GM12878 (cell line): ENCODE data around the gene WDHD1.
"Not testable (repeated sequence)": the region's sequence is repeated elsewhere in the genome, so short reads cannot be mapped to it uniquely, and the experiment has no call there.

ENCODE experiments used
- ASH2L ChIP-seq: fragments of 300-600, 200-600 bp; sonication (generic); IDR thresholded peaks from 2 replicates; pipeline ENCODE4 v1.6.1; 2017; ENCODE audit warnings: low read depth, mild to moderate bottlenecking, borderline replicate concordance
- CEBPB ChIP-seq, 2 experiments: fragments of 150-350 bp in 1 of 2; IDR thresholded peaks; 2 replicates each; pipeline ENCODE4 v1.6.1; 2012 to 2014; ENCODE audit warnings: low read depth in 2 of 2, low read length in 2 of 2, borderline replicate concordance in 1 of 2, inconsistent platforms in 1 of 2
- CHD2 ChIP-seq: IDR thresholded peaks from 2 replicates; pipeline ENCODE4 v1.6.1; 2011; ENCODE audit warnings: low read depth, low read length, improper control_type of control experiment, borderline replicate concordance
- JUND ChIP-seq: IDR thresholded peaks from 2 replicates; pipeline ENCODE4 v1.6.1; 2012; ENCODE audit warnings: low read depth, mild to moderate bottlenecking, low read length, improper control_type of control experiment, moderate library complexity
- MAX ChIP-seq: IDR thresholded peaks from 2 replicates; pipeline ENCODE4 v1.6.1; 2012; ENCODE audit warnings: low read depth, low read length, improper control_type of control experiment
- POLR2AphosphoS2 ChIP-seq: IDR thresholded peaks from 2 replicates; pipeline ENCODE4 v1.6.1; 2011; ENCODE audit warnings: low read depth, mild to moderate bottlenecking, low read length, improper control_type of control experiment, moderate library complexity
- SMC3 ChIP-seq: IDR thresholded peaks from 2 replicates; pipeline ENCODE4 v1.6.1; 2011; ENCODE audit warnings: low read length, improper control_type of control experiment, borderline replicate concordance
- TAF1 ChIP-seq: IDR thresholded peaks from 2 replicates; pipeline ENCODE4 v1.6.1; 2011; ENCODE audit warnings: mild to moderate bottlenecking, low read depth, low read length, borderline replicate concordance
- YY1 ChIP-seq: IDR thresholded peaks from 2 replicates; pipeline ENCODE4 v1.6.1; 2011; ENCODE audit warnings: low read depth, mild to moderate bottlenecking, low read length
- TF ChIP-seq, protein P1 (sequence below), 3 experiments: IDR thresholded peaks in 2 of 3; conservative IDR thresholded peaks in 1 of 3; 2 replicates each; pipeline ENCODE4 v1.5.1; 2011; ENCODE audit warnings: low read depth in 3 of 3, low read length in 3 of 3, mild to moderate bottlenecking in 3 of 3, control low read depth in 2 of 3, moderate library complexity in 2 of 3, inconsistent platforms in 1 of 3, mixed read lengths in 1 of 3; ENCODE audit not compliant: control insufficient read depth in 2 of 3, insufficient read depth in 1 of 3; ENCODE audit errors: extremely low read depth in 1 of 3
- TF ChIP-seq, protein P2 (sequence below): fragments of 450-650 bp; IDR thresholded peaks from 2 replicates; pipeline ENCODE4 v1.6.1; 2017; ENCODE audit warnings: mild to moderate bottlenecking
- TF ChIP-seq, protein P3 (sequence below): fragments of 450-650 bp; IDR thresholded peaks from 2 replicates; pipeline ENCODE4 v1.6.1; 2016; ENCODE audit warnings: mild to moderate bottlenecking
- TF ChIP-seq, protein P4 (sequence below): IDR thresholded peaks from 2 replicates; pipeline ENCODE4 v1.6.1; 2012; ENCODE audit warnings: mild to moderate bottlenecking, low read depth, low read length

DNA sequence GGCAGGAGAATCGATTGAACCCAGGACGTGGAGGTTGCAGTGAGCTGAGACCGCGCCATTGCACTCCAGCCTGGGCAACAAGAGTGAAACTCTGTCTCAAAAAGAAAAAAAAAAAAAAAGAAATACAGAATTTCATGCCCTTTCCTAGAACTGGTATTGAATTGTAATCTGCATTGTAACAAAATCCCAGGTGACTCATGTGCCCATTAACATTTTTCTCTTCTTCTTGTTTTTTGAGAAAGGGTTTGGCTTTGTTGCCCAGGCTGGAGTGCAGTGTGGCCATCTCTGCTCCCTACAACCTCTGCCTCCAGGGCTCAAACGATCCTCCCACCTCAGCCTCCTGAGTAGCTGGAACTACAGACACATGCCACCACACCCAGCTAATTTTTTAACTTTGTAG is 100.3 kb downstream of the WDHD1 start:
- TF ChIP-seq, protein P1, sequence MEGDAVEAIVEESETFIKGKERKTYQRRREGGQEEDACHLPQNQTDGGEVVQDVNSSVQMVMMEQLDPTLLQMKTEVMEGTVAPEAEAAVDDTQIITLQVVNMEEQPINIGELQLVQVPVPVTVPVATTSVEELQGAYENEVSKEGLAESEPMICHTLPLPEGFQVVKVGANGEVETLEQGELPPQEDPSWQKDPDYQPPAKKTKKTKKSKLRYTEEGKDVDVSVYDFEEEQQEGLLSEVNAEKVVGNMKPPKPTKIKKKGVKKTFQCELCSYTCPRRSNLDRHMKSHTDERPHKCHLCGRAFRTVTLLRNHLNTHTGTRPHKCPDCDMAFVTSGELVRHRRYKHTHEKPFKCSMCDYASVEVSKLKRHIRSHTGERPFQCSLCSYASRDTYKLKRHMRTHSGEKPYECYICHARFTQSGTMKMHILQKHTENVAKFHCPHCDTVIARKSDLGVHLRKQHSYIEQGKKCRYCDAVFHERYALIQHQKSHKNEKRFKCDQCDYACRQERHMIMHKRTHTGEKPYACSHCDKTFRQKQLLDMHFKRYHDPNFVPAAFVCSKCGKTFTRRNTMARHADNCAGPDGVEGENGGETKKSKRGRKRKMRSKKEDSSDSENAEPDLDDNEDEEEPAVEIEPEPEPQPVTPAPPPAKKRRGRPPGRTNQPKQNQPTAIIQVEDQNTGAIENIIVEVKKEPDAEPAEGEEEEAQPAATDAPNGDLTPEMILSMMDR (IDR thresholded peaks at IDR 0.05 in 2 of 3, conservative IDR thresholded peaks at IDR 0.05 in 1 of 3; ENCODE audit: control insufficient read depth in 2 of 3, extremely low read depth in 1 of 3, insufficient read depth in 1 of 3, low read depth in 3 of 3, low read length in 3 of 3), result not testable (repeated sequence)
- TF ChIP-seq CEBPB (IDR thresholded peaks at IDR 0.05; ENCODE audit: borderline replicate concordance in 1 of 2, low read depth in 2 of 2, low read length in 2 of 2); YY1; MAX; SMC3; ASH2L; POLR2AphosphoS2; TAF1; JUND; CHD2: not testable (repeated sequence)
- TF ChIP-seq, protein P2, sequence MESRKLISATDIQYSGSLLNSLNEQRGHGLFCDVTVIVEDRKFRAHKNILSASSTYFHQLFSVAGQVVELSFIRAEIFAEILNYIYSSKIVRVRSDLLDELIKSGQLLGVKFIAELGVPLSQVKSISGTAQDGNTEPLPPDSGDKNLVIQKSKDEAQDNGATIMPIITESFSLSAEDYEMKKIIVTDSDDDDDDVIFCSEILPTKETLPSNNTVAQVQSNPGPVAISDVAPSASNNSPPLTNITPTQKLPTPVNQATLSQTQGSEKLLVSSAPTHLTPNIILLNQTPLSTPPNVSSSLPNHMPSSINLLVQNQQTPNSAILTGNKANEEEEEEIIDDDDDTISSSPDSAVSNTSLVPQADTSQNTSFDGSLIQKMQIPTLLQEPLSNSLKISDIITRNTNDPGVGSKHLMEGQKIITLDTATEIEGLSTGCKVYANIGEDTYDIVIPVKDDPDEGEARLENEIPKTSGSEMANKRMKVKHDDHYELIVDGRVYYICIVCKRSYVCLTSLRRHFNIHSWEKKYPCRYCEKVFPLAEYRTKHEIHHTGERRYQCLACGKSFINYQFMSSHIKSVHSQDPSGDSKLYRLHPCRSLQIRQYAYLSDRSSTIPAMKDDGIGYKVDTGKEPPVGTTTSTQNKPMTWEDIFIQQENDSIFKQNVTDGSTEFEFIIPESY, result not testable (repeated sequence)
- TF ChIP-seq, protein P3, sequence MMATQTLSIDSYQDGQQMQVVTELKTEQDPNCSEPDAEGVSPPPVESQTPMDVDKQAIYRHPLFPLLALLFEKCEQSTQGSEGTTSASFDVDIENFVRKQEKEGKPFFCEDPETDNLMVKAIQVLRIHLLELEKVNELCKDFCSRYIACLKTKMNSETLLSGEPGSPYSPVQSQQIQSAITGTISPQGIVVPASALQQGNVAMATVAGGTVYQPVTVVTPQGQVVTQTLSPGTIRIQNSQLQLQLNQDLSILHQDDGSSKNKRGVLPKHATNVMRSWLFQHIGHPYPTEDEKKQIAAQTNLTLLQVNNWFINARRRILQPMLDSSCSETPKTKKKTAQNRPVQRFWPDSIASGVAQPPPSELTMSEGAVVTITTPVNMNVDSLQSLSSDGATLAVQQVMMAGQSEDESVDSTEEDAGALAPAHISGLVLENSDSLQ, result not testable (repeated sequence)
- TF ChIP-seq, protein P4, sequence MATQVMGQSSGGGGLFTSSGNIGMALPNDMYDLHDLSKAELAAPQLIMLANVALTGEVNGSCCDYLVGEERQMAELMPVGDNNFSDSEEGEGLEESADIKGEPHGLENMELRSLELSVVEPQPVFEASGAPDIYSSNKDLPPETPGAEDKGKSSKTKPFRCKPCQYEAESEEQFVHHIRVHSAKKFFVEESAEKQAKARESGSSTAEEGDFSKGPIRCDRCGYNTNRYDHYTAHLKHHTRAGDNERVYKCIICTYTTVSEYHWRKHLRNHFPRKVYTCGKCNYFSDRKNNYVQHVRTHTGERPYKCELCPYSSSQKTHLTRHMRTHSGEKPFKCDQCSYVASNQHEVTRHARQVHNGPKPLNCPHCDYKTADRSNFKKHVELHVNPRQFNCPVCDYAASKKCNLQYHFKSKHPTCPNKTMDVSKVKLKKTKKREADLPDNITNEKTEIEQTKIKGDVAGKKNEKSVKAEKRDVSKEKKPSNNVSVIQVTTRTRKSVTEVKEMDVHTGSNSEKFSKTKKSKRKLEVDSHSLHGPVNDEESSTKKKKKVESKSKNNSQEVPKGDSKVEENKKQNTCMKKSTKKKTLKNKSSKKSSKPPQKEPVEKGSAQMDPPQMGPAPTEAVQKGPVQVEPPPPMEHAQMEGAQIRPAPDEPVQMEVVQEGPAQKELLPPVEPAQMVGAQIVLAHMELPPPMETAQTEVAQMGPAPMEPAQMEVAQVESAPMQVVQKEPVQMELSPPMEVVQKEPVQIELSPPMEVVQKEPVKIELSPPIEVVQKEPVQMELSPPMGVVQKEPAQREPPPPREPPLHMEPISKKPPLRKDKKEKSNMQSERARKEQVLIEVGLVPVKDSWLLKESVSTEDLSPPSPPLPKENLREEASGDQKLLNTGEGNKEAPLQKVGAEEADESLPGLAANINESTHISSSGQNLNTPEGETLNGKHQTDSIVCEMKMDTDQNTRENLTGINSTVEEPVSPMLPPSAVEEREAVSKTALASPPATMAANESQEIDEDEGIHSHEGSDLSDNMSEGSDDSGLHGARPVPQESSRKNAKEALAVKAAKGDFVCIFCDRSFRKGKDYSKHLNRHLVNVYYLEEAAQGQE, result not testable (repeated sequence)
